Subcutaneous abdominal adipose tissue (tissue), 5 donors: ENCODE measurements around the gene LENEP.
A peak's percentile ranks its signal among the peaks of the same experiment; 100 is the strongest.

Experiments used
- H3K27ac ChIP-seq: one replicate; pipeline ENCODE4 v1.7.0; 2013; ENCODE audit warnings: low read depth, mild to moderate bottlenecking, inconsistent platforms, low read length, moderate library complexity
- H3K27me3 ChIP-seq, 5 donors: one replicate each; pipeline ENCODE4 v1.7.0; 2013; ENCODE audit warnings: low read length in 5 of 5, inconsistent platforms in 1 of 5; ENCODE audit not compliant: control insufficient read depth in 5 of 5, insufficient read depth in 4 of 5
- H3K36me3 ChIP-seq, 5 donors: one replicate each; pipeline ENCODE4 v1.7.0; 2013; ENCODE audit warnings: low read length in 5 of 5; ENCODE audit not compliant: control insufficient read depth in 5 of 5, insufficient read depth in 5 of 5
- H3K4me1 ChIP-seq, 5 donors: one replicate each; pipeline ENCODE4 v1.7.0; 2013; ENCODE audit warnings: low read length in 5 of 5, mild to moderate bottlenecking in 3 of 5, moderate library complexity in 1 of 5; ENCODE audit not compliant: control insufficient read depth in 5 of 5, insufficient read depth in 5 of 5
- H3K4me3 ChIP-seq, 5 donors: one replicate each; pipeline ENCODE4 v1.7.0; 2013; ENCODE audit warnings: low read length in 5 of 5, low read depth in 1 of 5
- H3K9ac ChIP-seq, 5 donors: one replicate each; pipeline ENCODE4 v1.7.0; 2013; ENCODE audit warnings: low read length in 5 of 5, mild to moderate bottlenecking in 4 of 5, moderate library complexity in 3 of 5
- H3K9me3 ChIP-seq, 5 donors: one replicate each; pipeline ENCODE4 v1.7.0; 2013; ENCODE audit warnings: low read length in 5 of 5; ENCODE audit not compliant: control insufficient read depth in 5 of 5
- donor health status: healthy.
- donor health status: healthy.
- donor health status: healthy.
- donor health status: healthy.
- donor health status: healthy.

LENEP gene

GRCh38 chr1:155009742-155010141 is 16.4 kb downstream of the LENEP start:
- H3K9ac ChIP-seq = peak overlapping the region in 1 of 5 donors; percentile 50
- no peaks in the 10 kb centered on the region for H3K9me3 ChIP-seq
- peak overlapping the region in 1 of 5 donors; percentile 25 for H3K4me3 ChIP-seq
- peaks cover 8 to 92% (median 82%) of the 10 kb centered on the region in 5 donors for H3K4me1 ChIP-seq
- H3K27ac ChIP-seq = peak overlapping the region; percentile 97
- no peaks in the 10 kb centered on the region for H3K27me3 ChIP-seq
- H3K36me3 ChIP-seq = peaks cover 0 to 13% (median 5%) of the 10 kb centered on the region in 5 donors

GRCh38 chr1:155010211-155010918 is 17.0 kb downstream of the LENEP start:
- Histone ChIP-seq H3K4me3 (peak overlapping the region in 1 of 5 donors; percentile 25), H3K4me1 (peaks cover 8 to 85% (median 76%) of the 10 kb centered on the region in 5 donors), H3K9me3 (no peaks in the 10 kb centered on the region), H3K27ac (peak overlapping the region; percentile 97), H3K27me3 (no peaks in the 10 kb centered on the region), H3K36me3 (peaks cover 0 to 20% (median 11%) of the 10 kb centered on the region in 5 donors), H3K9ac (peak overlapping the region in 2 of 5 donors; percentile 47 to 53)

- Histone ChIP-seq H3K4me3 (no peak overlapping the region), H3K4me1 (peaks cover 8 to 79% (median 70%) of the 10 kb centered on the region in 5 donors), H3K9me3 (no peaks in the 10 kb centered on the region), H3K27ac (peak overlapping the region; percentile 97), H3K36me3 (peaks cover 0 to 26% (median 17%) of the 10 kb centered on the region in 5 donors), H3K9ac (peak overlapping the region in 3 of 5 donors; percentile 0 to 47 (median 39)), H3K27me3 (no peaks in the 10 kb centered on the region)
Measured at GRCh38 chr1:155011004-155011416, 17.6 kb downstream of the LENEP start.

GRCh38 chr1:155011437-155012025 is 18.1 kb downstream of the LENEP start:
- H3K27me3 ChIP-seq = no peaks in the 10 kb centered on the region
- peaks cover 8 to 77% (median 67%) of the 10 kb centered on the region in 5 donors for H3K4me1 ChIP-seq
- H3K4me3 ChIP-seq = no peak overlapping the region
- H3K36me3 ChIP-seq = peaks cover 0 to 31% (median 21%) of the 10 kb centered on the region in 5 donors
- peak overlapping the region; percentile 97 for H3K27ac ChIP-seq
- H3K9ac ChIP-seq = peak overlapping the region; percentile 0 to 58 (median 49)
- no peaks in the 10 kb centered on the region for H3K9me3 ChIP-seq

- Histone ChIP-seq H3K36me3 (peaks cover 0 to 33% (median 21%) of the 10 kb centered on the region in 5 donors), H3K27me3 (no peaks in the 10 kb centered on the region), H3K9ac (peak overlapping the region in 4 of 5 donors; percentile 0 to 58 (median 52)), H3K9me3 (no peaks in the 10 kb centered on the region), H3K27ac (peak overlapping the region; percentile 97), H3K4me3 (no peak overlapping the region), H3K4me1 (peaks cover 7 to 77% (median 67%) of the 10 kb centered on the region in 5 donors)
Measured at GRCh38 chr1:155012026-155012546, 18.7 kb downstream of the LENEP start.

- no peaks in the 10 kb centered on the region for H3K27me3 ChIP-seq
- peak overlapping the region; percentile 97 for H3K27ac ChIP-seq
- peaks cover 7 to 77% (median 65%) of the 10 kb centered on the region in 5 donors for H3K4me1 ChIP-seq
- peaks cover 0 to 33% (median 21%) of the 10 kb centered on the region in 5 donors for H3K36me3 ChIP-seq
- H3K9ac ChIP-seq = peak overlapping the region in 3 of 5 donors; percentile 30 to 52 (median 48)
- H3K9me3 ChIP-seq = no peaks in the 10 kb centered on the region
- H3K4me3 ChIP-seq = no peak overlapping the region
Measured at GRCh38 chr1:155012776-155013602, 19.6 kb downstream of the LENEP start.

- Histone ChIP-seq H3K4me1 (peaks cover 7 to 75% (median 65%) of the 10 kb centered on the region in 5 donors), H3K4me3 (no peak overlapping the region), H3K27me3 (no peaks in the 10 kb centered on the region), H3K9me3 (no peaks in the 10 kb centered on the region), H3K36me3 (peaks cover 0 to 33% (median 21%) of the 10 kb centered on the region in 5 donors), H3K27ac (peak overlapping the region; percentile 97), H3K9ac (no peak overlapping the region)
Measured at GRCh38 chr1:155013632-155014031, 20.2 kb downstream of the LENEP start.

GRCh38 chr1:155014709-155015508 is 21.5 kb downstream of the LENEP start:
- Histone ChIP-seq H3K4me1 (peaks cover 7 to 70% (median 62%) of the 10 kb centered on the region in 5 donors), H3K4me3 (no peak overlapping the region), H3K27me3 (no peaks in the 10 kb centered on the region), H3K36me3 (peaks cover 0 to 33% (median 21%) of the 10 kb centered on the region in 5 donors), H3K9ac (no peak overlapping the region), H3K27ac (peak overlapping the region; percentile 96), H3K9me3 (no peaks in the 10 kb centered on the region)
